RWPE1 (cell line): Measurements from ENCODE around the gene B3GAT1.
"Not testable (repeated sequence)": the region's sequence is repeated elsewhere in the genome, so short reads cannot be mapped to it uniquely, and the experiment has no call there.

Experiments used
- CTCF ChIA-PET: fragments of 350-600 bp; sonication (Branson Sonifier 250); formaldehyde crosslinking; extraction: SDS; loops from one replicate; lab custom pipeline; 2021; lab: Yijun Ruan, JAX
- POLR2A ChIA-PET: fragments of 400-600 bp; formaldehyde crosslinking; extraction: SDS; loops from one replicate; lab custom pipeline; 2020; ENCODE audit warnings: antibody characterized with exemption; ENCODE audit not compliant: low non-redundant PET; lab: Yijun Ruan, JAX
- DNase-seq: peaks from one replicate; pipeline ENCODE4 v3.0.0; 2012; ENCODE audit warnings: low spot score
- H3K27ac ChIP-seq: fragments of 450-650 bp; 2 replicates; pipeline ENCODE4 v1.5.1; 2017
- CTCF ChIP-seq: fragments of 450-650 bp; conservative IDR thresholded peaks from 2 replicates; pipeline ENCODE4 v1.5.1; 2017; ENCODE audit warnings: low read depth, mild to moderate bottlenecking

B3GAT1 gene

GRCh38 chr11:134347441-134347840 is 64.6 kb downstream of the B3GAT1 start:
- no peak for DNase-seq
- POLR2A ChIA-PET, result no interaction called here
- CTCF ChIA-PET, result no interaction called here
- no peak overlapping the region for H3K27ac ChIP-seq
- no peak for TF ChIP-seq CTCF

GRCh38 chr11:134346976-134347350 is 65.1 kb downstream of the B3GAT1 start:
- POLR2A ChIA-PET, result no interaction called here

GRCh38 chr11:134346101-134346975 is 65.7 kb downstream of the B3GAT1 start:
- CTCF ChIA-PET, result no interaction called here
- TF ChIP-seq CTCF, result no peak
- no peak for DNase-seq
- no peak overlapping the region for H3K27ac ChIP-seq
- POLR2A ChIA-PET, result no interaction called here

More at GRCh38 chr11:134346976-134347350, 65.1 kb downstream of the B3GAT1 start:
- TF ChIP-seq CTCF, result no peak
- no peak overlapping the region for H3K27ac ChIP-seq
- DNase-seq, result no peak
- CTCF ChIA-PET, result no interaction called here

- CTCF ChIA-PET, result no interaction called here
- no peak overlapping the region for H3K27ac ChIP-seq
- no peak for DNase-seq
- TF ChIP-seq CTCF, result no peak
- POLR2A ChIA-PET, result no interaction called here
Measured at GRCh38 chr11:134345237-134345550, 66.8 kb downstream of the B3GAT1 start.

- DNase-seq, CTCF ChIA-PET, H3K27ac ChIP-seq, POLR2A ChIA-PET: not testable (repeated sequence)
Measured at GRCh38 chr11:134344497-134345236, 67.4 kb downstream of the B3GAT1 start.

GRCh38 chr11:134343646-134344045 is 68.4 kb downstream of the B3GAT1 start:
- no peak for TF ChIP-seq CTCF
- no peak for DNase-seq
- no peak overlapping the region for H3K27ac ChIP-seq
- CTCF ChIA-PET, result no interaction called here
- POLR2A ChIA-PET, result no interaction called here
